Liver (tissue), 9 donors: Measurements from ENCODE around the gene CEL. TPM values are rescaled to one million over a fixed set of nuclear protein-coding genes. Genes with fewer than 3 reads are reported as not detected.

Experiments used
- DNase-seq: peaks from one replicate; pipeline ENCODE4 v3.0.0-alpha.2; 2017; ENCODE audit warnings: low spot score
- H3K27ac ChIP-seq, 2 donors: one replicate each; pipeline ENCODE4 v1.7.0; 2013; ENCODE audit warnings: inconsistent platforms in 2 of 2, low read length in 2 of 2, control low read depth in 1 of 2, low read depth in 1 of 2, mild to moderate bottlenecking in 1 of 2
- H3K27me3 ChIP-seq, 4 donors: one replicate each; pipeline versions ENCODE4 v1.6.1 to v1.7.0; 2013; ENCODE audit warnings: low read length in 3 of 4, inconsistent platforms in 1 of 4, mild to moderate bottlenecking in 1 of 4, moderate library complexity in 1 of 4; ENCODE audit not compliant: control insufficient read depth in 4 of 4, insufficient read depth in 4 of 4
- H3K36me3 ChIP-seq, 4 donors: one replicate each; pipeline versions ENCODE4 v1.6.1 to v1.7.0; 2013; ENCODE audit warnings: low read length in 3 of 4, mild to moderate bottlenecking in 3 of 4, low read depth in 1 of 4, moderate library complexity in 1 of 4; ENCODE audit not compliant: control insufficient read depth in 4 of 4, insufficient read depth in 3 of 4
- H3K4me1 ChIP-seq, 4 donors: one replicate each; pipeline versions ENCODE4 v1.6.1 to v1.7.0; 2013; ENCODE audit warnings: low read length in 3 of 4, mild to moderate bottlenecking in 3 of 4, moderate library complexity in 1 of 4; ENCODE audit not compliant: control insufficient read depth in 4 of 4, insufficient read depth in 4 of 4
- H3K4me3 ChIP-seq, 3 donors: one replicate each; pipeline versions ENCODE4 v1.6.1 to v1.7.0; 2013; ENCODE audit warnings: low read length in 3 of 3, control low read depth in 1 of 3, low read depth in 1 of 3, mild to moderate bottlenecking in 1 of 3
- H3K9ac ChIP-seq, 2 donors: one replicate each; pipeline ENCODE4 v1.7.0; 2013; ENCODE audit warnings: low read length in 2 of 2, mild to moderate bottlenecking in 2 of 2, moderate library complexity in 2 of 2, control low read depth in 1 of 2, low read depth in 1 of 2
- H3K9me3 ChIP-seq, 4 donors: one replicate each; pipeline versions ENCODE4 v1.6.1 to v1.7.0; 2013; ENCODE audit warnings: low read length in 3 of 4; ENCODE audit not compliant: control insufficient read depth in 4 of 4
- EGR1 ChIP-seq, 2 donors: IDR thresholded peaks; 2 replicates each; pipeline ENCODE4 v1.6.1; 2016 to 2018; ENCODE audit warnings: antibody characterized with exemption in 2 of 2, low read depth in 2 of 2
- FOXA2 ChIP-seq: IDR thresholded peaks from 2 replicates; pipeline ENCODE4 v1.6.1; 2016; ENCODE audit warnings: antibody characterized with exemption
- GABPA ChIP-seq, 2 donors: IDR thresholded peaks in 1 of 2; conservative IDR thresholded peaks in 1 of 2; 2 replicates each; pipeline ENCODE4 v1.6.1; 2016; ENCODE audit warnings: antibody characterized with exemption in 2 of 2, mild to moderate bottlenecking in 1 of 2, moderate library complexity in 1 of 2
- HNF4A ChIP-seq, 2 donors: conservative IDR thresholded peaks; 2 replicates each; pipeline ENCODE4 v1.6.1; 2016; ENCODE audit warnings: antibody characterized with exemption in 2 of 2, mild to moderate bottlenecking in 2 of 2
- JUND ChIP-seq, 2 donors: IDR thresholded peaks; 2 replicates each; pipeline ENCODE4 v1.6.1; 2016; ENCODE audit warnings: antibody characterized with exemption in 2 of 2
- MAX ChIP-seq: IDR thresholded peaks from 2 replicates; pipeline ENCODE4 v1.6.1; 2016; ENCODE audit warnings: antibody characterized with exemption
- NR2F2 ChIP-seq: IDR thresholded peaks from 2 replicates; pipeline ENCODE4 v1.6.1; 2016; ENCODE audit warnings: antibody characterized with exemption
- RAD21 ChIP-seq, 2 donors: IDR thresholded peaks; 2 replicates each; pipeline ENCODE4 v1.6.1; 2016; ENCODE audit warnings: antibody characterized with exemption in 2 of 2, mild to moderate bottlenecking in 2 of 2
- REST ChIP-seq: IDR thresholded peaks from 2 replicates; pipeline ENCODE4 v1.6.1; 2016; ENCODE audit warnings: antibody characterized with exemption, mild to moderate bottlenecking
- RXRA ChIP-seq, 2 donors: IDR thresholded peaks; 2 replicates each; pipeline ENCODE4 v1.6.1; 2017 to 2018; ENCODE audit warnings: antibody characterized with exemption in 2 of 2, mild to moderate bottlenecking in 1 of 2
- SP1 ChIP-seq: IDR thresholded peaks from 2 replicates; pipeline ENCODE4 v1.6.1; 2018; ENCODE audit warnings: antibody characterized with exemption, mild to moderate bottlenecking
- TAF1 ChIP-seq: conservative IDR thresholded peaks from 2 replicates; pipeline ENCODE4 v1.6.1; 2016; ENCODE audit warnings: antibody characterized with exemption, mild to moderate bottlenecking
- YY1 ChIP-seq: IDR thresholded peaks from 2 replicates; pipeline ENCODE4 v1.6.1; 2016; ENCODE audit warnings: antibody characterized with exemption, mild to moderate bottlenecking
- ZBTB33 ChIP-seq: IDR thresholded peaks from 2 replicates; pipeline ENCODE4 v1.6.1; 2016; ENCODE audit warnings: antibody characterized with exemption
- WGBS: extraction: QIAGEN DNeasy Blood & Tissue Kit; methylation state at CpG from one replicate; pipeline ENCODE4 v1.1.7; 2013; 5-methylcytosine and 5-hydroxymethylcytosine counted together
- polyA plus RNA-seq, 2 donors: library from polyadenylated mRNA; stranded (reverse) in 1 of 2; unstranded in 1 of 2; fragments of 200-250 nt in 1 of 2; fragments of >200 nt in 1 of 2; fragmentation: Nextera tagmentation in 1 of 2; extraction: Ambion mirVana in 1 of 2; gene quantifications; one replicate each; pipeline versions ENCODE4 v1.2.1 to v1.2.3, GENCODE V29; 2013 to 2015
- total RNA-seq, 2 donors: library from RNA; depleted of rRNA; stranded (reverse); fragments of >200 nt; gene quantifications; one replicate each; pipeline ENCODE4 v1.2.3, GENCODE V29; 2014
- donor health status: healthy.
- donor health status: healthy.
- donor health status: healthy.
- donor health status: healthy.
- donor health status: healthy.

CEL gene
- total and polyA plus RNA-seq, 4 donors: 0.08 to 0.25 (median 0.09) TPM; not detected in 1

- Histone ChIP-seq H3K9me3 (no peaks in the 10 kb centered on the region), H3K27me3 (no peaks in the 10 kb centered on the region), H3K4me1 (peaks cover 20 to 79% (median 69%) of the 10 kb centered on the region in 4 donors), H3K4me3 (peak overlapping the region in 1 of 3 donors; percentile 43), H3K27ac (peak overlapping the region in 1 of 2 donors; percentile 69), H3K9ac (no peak overlapping the region), H3K36me3 (no peaks in the 10 kb centered on the region)
- TF ChIP-seq HNF4A (conservative IDR thresholded peaks at IDR 0.05): no peak
- DNase-seq: no peak
- 89% methylated on average over 3 of the region's 3 CpGs for WGBS
These were observed 56.8 kb downstream of the CEL start for GRCh38 chr9:133118568-133118967.

GRCh38 chr9:133119103-133119845, 57.5 kb downstream of the CEL start:
- Histone ChIP-seq H3K4me3 (peak overlapping the region; percentile 43 to 85 (median 67)), H3K27me3 (no peaks in the 10 kb centered on the region), H3K27ac (peak overlapping the region; percentile 69 to 71), H3K9me3 (no peaks in the 10 kb centered on the region), H3K36me3 (no peaks in the 10 kb centered on the region), H3K4me1 (peaks cover 14 to 72% (median 62%) of the 10 kb centered on the region in 4 donors), H3K9ac (peak overlapping the region in 1 of 2 donors; percentile 87)
- DNase-seq: no peak
- 73% methylated on average over 21 of the region's 21 CpGs for WGBS
- TF ChIP-seq MAX: no peak
- no peak for TF ChIP-seq EGR1 (IDR thresholded peaks at IDR 0.05; ENCODE audit: low read depth in 2 of 2)
- TF ChIP-seq GABPA (IDR thresholded peaks at IDR 0.05 in 1 of 2, conservative IDR thresholded peaks at IDR 0.05 in 1 of 2): no peak
- TF ChIP-seq FOXA2: no peak
- peak; percentile 6 for TF ChIP-seq SP1
- TF ChIP-seq HNF4A (conservative IDR thresholded peaks at IDR 0.05): no peak
- no peak for TF ChIP-seq REST
- no peak for TF ChIP-seq JUND (IDR thresholded peaks at IDR 0.05)
- TF ChIP-seq RXRA (IDR thresholded peaks at IDR 0.05): no peak
- TF ChIP-seq NR2F2: peak; percentile 46
- TF ChIP-seq TAF1: no peak
- no peak for TF ChIP-seq RAD21 (IDR thresholded peaks at IDR 0.05)
- no peak for TF ChIP-seq YY1

GRCh38 chr9:133119846-133120500, 58.2 kb downstream of the CEL start:
- Histone ChIP-seq H3K36me3 (no peaks in the 10 kb centered on the region), H3K4me1 (peaks cover 8 to 66% (median 55%) of the 10 kb centered on the region in 4 donors), H3K27me3 (no peaks in the 10 kb centered on the region), H3K9me3 (no peaks in the 10 kb centered on the region), H3K9ac (peak overlapping the region in 1 of 2 donors; percentile 87), H3K27ac (peak overlapping the region; percentile 69 to 71), H3K4me3 (peak overlapping the region; percentile 43 to 85 (median 67))
- no peak for DNase-seq
- TF ChIP-seq ZBTB33: no peak
- 63% methylated on average over 21 of the region's 21 CpGs for WGBS
